Measurements from ENCODE around the gene HYDIN.

HYDIN gene

GRCh38 chr16:70804734-70805169 lies 425.8 kb downstream of the HYDIN start:
- no peak overlapping the region for H3K4me3 ChIP-seq (ENCODE audit: low read depth, low read length)
- DNase-seq (ENCODE audit: low read depth) = no peak
- no peak for TF ChIP-seq CTCF (IDR thresholded peaks at IDR 0.05; ENCODE audit: low read depth, low read length, missing control alignments)

- no peak for DNase-seq (ENCODE audit: low read depth)
- no peak for TF ChIP-seq CTCF (IDR thresholded peaks at IDR 0.05; ENCODE audit: low read depth, low read length, missing control alignments)
- no peak overlapping the region for H3K4me3 ChIP-seq (ENCODE audit: low read depth, low read length)
These were observed 426.3 kb downstream of the HYDIN start for GRCh38 chr16:70804153-70804733.

- no peak overlapping the region for H3K4me3 ChIP-seq (ENCODE audit: low read depth, low read length)
- TF ChIP-seq CTCF (IDR thresholded peaks at IDR 0.05; ENCODE audit: low read depth, low read length, missing control alignments) = no peak
- DNase-seq (ENCODE audit: low read depth) = no peak
These were observed 427.2 kb downstream of the HYDIN start for GRCh38 chr16:70803319-70803718.

- DNase-seq (ENCODE audit: low read depth) = no peak
- no peak for TF ChIP-seq CTCF (IDR thresholded peaks at IDR 0.05; ENCODE audit: low read depth, low read length, missing control alignments)
- no peak overlapping the region; the same call in 1 of the 2 replicates for H3K4me3 ChIP-seq (ENCODE audit: low read depth, low read length)
These were observed 428.9 kb downstream of the HYDIN start for GRCh38 chr16:70801611-70802010.

GRCh38 chr16:70800781-70801480 lies 429.6 kb downstream of the HYDIN start, which contains the start of gene VAC14:
VAC14 (minus strand) TSS chr16:70801158; CDS start chr16:70800900, 258 bp downstream.
- no peak for TF ChIP-seq CTCF (IDR thresholded peaks at IDR 0.05; ENCODE audit: low read depth, low read length, missing control alignments)
- DNase-seq (ENCODE audit: low read depth) = peak; percentile 76
- peak within 1 kb of the TSS; percentile 71 for H3K4me3 ChIP-seq (ENCODE audit: low read depth, low read length)

- DNase-seq (ENCODE audit: low read depth) = no peak
- no peak for TF ChIP-seq CTCF (IDR thresholded peaks at IDR 0.05; ENCODE audit: low read depth, low read length, missing control alignments)
- peak overlapping the region; percentile 71 for H3K4me3 ChIP-seq (ENCODE audit: low read depth, low read length)
These were observed 430.2 kb downstream of the HYDIN start for GRCh38 chr16:70800311-70800710.
